ENCODE measurements around the gene FOXN3.

DNA sequence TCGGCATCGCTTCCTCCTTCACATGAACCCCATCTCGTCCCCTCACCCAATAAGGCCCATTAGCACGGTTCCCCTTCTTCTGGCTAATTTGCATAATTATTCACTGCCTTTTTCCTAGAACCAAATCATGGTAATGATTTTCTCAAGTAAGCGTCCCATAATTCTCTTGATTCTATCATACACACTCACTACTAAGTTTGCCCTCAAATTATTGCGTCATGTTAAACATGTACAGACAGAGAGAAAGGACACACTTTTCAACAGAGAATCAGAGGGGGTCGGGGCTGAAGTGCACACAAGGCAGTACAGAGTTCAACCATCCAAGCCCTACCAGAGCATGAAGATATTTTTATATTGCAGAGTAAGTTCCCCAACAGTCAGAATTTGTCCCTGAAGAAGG lies 256.6 kb downstream of the FOXN3 start:
- TF ChIP-seq CTCF (IDR thresholded peaks at IDR 0.05) (no peak), POLR2AphosphoS5 (IDR thresholded peaks at IDR 0.05; ENCODE audit: low read depth, low read length) (no peak), REST (IDR thresholded peaks at IDR 0.05; ENCODE audit: insufficient read depth in 1 of 2, low read depth in 2 of 2, low read length in 1 of 2) (no peak), SIN3A (IDR thresholded peaks at IDR 0.05; ENCODE audit: borderline replicate concordance, insufficient read depth, low read depth, low read length) (no peak)
